Measurements from ENCODE around the gene ARAP1. TPM values are rescaled to one million over a fixed set of nuclear protein-coding genes. Genes with fewer than 3 reads are reported as not detected.

ARAP1 gene
- total and polyA plus RNA-seq, 8 donors = 21.5 to 73.5 (median 37.9) TPM

- no peak for DNase-seq
- 81 to 87% methylated on average over 4 of the region's 4 CpGs for WGBS, 2 donors
- H3K27me3 ChIP-seq = no peaks in the 10 kb centered on the region
- no peak overlapping the region for H3K4me3 ChIP-seq
- no peaks in the 10 kb centered on the region for H3K9me3 ChIP-seq
- FAIRE-seq = no peak
- H3K36me3 ChIP-seq = peaks cover 0 to 3% (median 0%) of the 10 kb centered on the region in 3 donors
- H3K27ac ChIP-seq = no peak overlapping the region
- intact Hi-C loops (cut with DNase I) = no loop called here
- ATAC-seq = no peak
- no peak for TF ChIP-seq CTCF (IDR thresholded peaks at IDR 0.05)
- H3K4me1 ChIP-seq = peaks cover 0 to 9% (median 0%) of the 10 kb centered on the region in 3 donors
These were observed 11.6 kb upstream of the ARAP1 start for GRCh38 chr11:72763823-72764222.

GRCh38 chr11:72762641-72763304 lies 10.6 kb upstream of the ARAP1 start:
- WGBS, 2 donors = 62 to 70% methylated on average over 5 of the region's 5 CpGs
- TF ChIP-seq CTCF (IDR thresholded peaks at IDR 0.05) = no peak
- Histone ChIP-seq H3K27me3 (no peaks in the 10 kb centered on the region), H3K4me1 (peaks cover 0 to 9% (median 0%) of the 10 kb centered on the region in 3 donors), H3K27ac (no peak overlapping the region), H3K9me3 (no peaks in the 10 kb centered on the region), H3K4me3 (no peak overlapping the region), H3K36me3 (peaks cover 0 to 12% (median 0%) of the 10 kb centered on the region in 3 donors)
- no peak for DNase-seq
- no peak for FAIRE-seq
- intact Hi-C loops (cut with DNase I) = no loop called here
- ATAC-seq = peak in 1 of 4 donors; percentile 51

- WGBS, 2 donors = 83% methylated on average over 8 of the region's 8 CpGs
- FAIRE-seq = no peak
These were observed 8.6 kb upstream of the ARAP1 start for GRCh38 chr11:72760539-72761405.

GRCh38 chr11:72759468-72759985 lies 7.3 kb upstream of the ARAP1 start:
- no peak for FAIRE-seq
- Histone ChIP-seq H3K9me3 (no peaks in the 10 kb centered on the region), H3K27ac (peak overlapping the region in 1 of 4 donors; percentile 55), H3K36me3 (peaks cover 0 to 29% (median 7%) of the 10 kb centered on the region in 3 donors), H3K27me3 (no peaks in the 10 kb centered on the region), H3K4me3 (no peak overlapping the region), H3K4me1 (peaks cover 0 to 9% (median 0%) of the 10 kb centered on the region in 3 donors)
- WGBS, 2 donors = 67 to 71% methylated on average over 8 of the region's 8 CpGs
- DNase-seq = no peak
- intact Hi-C loops (cut with DNase I) = no loop called here
- TF ChIP-seq CTCF (IDR thresholded peaks at IDR 0.05) = no peak
- peak in 1 of 4 donors; percentile 55 for ATAC-seq

More at GRCh38 chr11:72760539-72761405, 8.6 kb upstream of the ARAP1 start:
- TF ChIP-seq CTCF (IDR thresholded peaks at IDR 0.05) = no peak
- H3K27ac ChIP-seq = peak overlapping the region in 1 of 4 donors; percentile 55
- H3K27me3 ChIP-seq = no peaks in the 10 kb centered on the region
- DNase-seq = no peak
- intact Hi-C loops (cut with DNase I) = no loop called here
- H3K4me1 ChIP-seq = peaks cover 0 to 9% (median 0%) of the 10 kb centered on the region in 3 donors
- ATAC-seq = no peak
- peaks cover 0 to 18% (median 7%) of the 10 kb centered on the region in 3 donors for H3K36me3 ChIP-seq
- no peaks in the 10 kb centered on the region for H3K9me3 ChIP-seq
- H3K4me3 ChIP-seq = no peak overlapping the region

Measured in pancreas (tissue), 10 donors.